Spleen (tissue), 11 donors: ENCODE data around the gene ADCY10. TPM values are rescaled to one million over a fixed set of nuclear protein-coding genes. Genes with fewer than 3 reads are reported as not detected.

ENCODE experiments used
- DNase-seq: peaks from one replicate; pipeline ENCODE4 v3.0.0-alpha.2; 2020
- H3K27ac ChIP-seq, 8 donors: fragments of 200-600 bp; sonication (generic) in 7 of 8; 1 replicate in 4 of 8; 2 replicates in 4 of 8; pipeline versions ENCODE4 v1.5.0 to v1.8.0; 2016 to 2021; ENCODE audit warnings: inconsistent platforms in 4 of 8, mild to moderate bottlenecking in 4 of 8, moderate library complexity in 1 of 8
- H3K27me3 ChIP-seq, 7 donors: fragments of 200-600 bp; sonication (generic) in 6 of 7; replicated peaks in 1 of 7; 1 replicate in 4 of 7; 2 replicates in 3 of 7; pipeline versions ENCODE4 v1.5.0 to v1.8.0; 2016 to 2021; ENCODE audit warnings: inconsistent platforms in 3 of 7, mild to moderate bottlenecking in 1 of 7
- H3K36me3 ChIP-seq, 6 donors: fragments of 200-600 bp; sonication (generic) in 5 of 6; 1 replicate in 4 of 6; 2 replicates in 2 of 6; pipeline versions ENCODE4 v1.5.0 to v1.8.0; 2016 to 2021; ENCODE audit warnings: inconsistent platforms in 2 of 6
- H3K4me1 ChIP-seq, 6 donors: fragments of 200-600 bp; sonication (generic) in 5 of 6; 1 replicate in 3 of 6; 2 replicates in 3 of 6; pipeline versions ENCODE4 v1.5.0 to v1.8.0; 2016 to 2021; ENCODE audit warnings: inconsistent platforms in 3 of 6
- H3K4me3 ChIP-seq, 8 donors: fragments of 200-600 bp; sonication (generic) in 7 of 8; 1 replicate in 4 of 8; 2 replicates in 4 of 8; pipeline versions ENCODE4 v1.5.0 to v1.8.0; 2016 to 2021; ENCODE audit warnings: inconsistent platforms in 4 of 8, mild to moderate bottlenecking in 4 of 8, moderate library complexity in 2 of 8
- H3K9me3 ChIP-seq, 8 donors: fragments of 200-600 bp; sonication (generic) in 7 of 8; 1 replicate in 4 of 8; 2 replicates in 4 of 8; pipeline versions ENCODE4 v1.5.0 to v1.8.0; 2016 to 2021; ENCODE audit warnings: inconsistent platforms in 4 of 8
- CTCF ChIP-seq, 11 experiments: fragments of 200-600 bp in 7 of 11; fragments of 450-650 bp in 4 of 11; sonication (generic) in 4 of 11; IDR thresholded peaks in 8 of 11; conservative IDR thresholded peaks in 3 of 11; 1 replicate in 7 of 11; 2 replicates in 4 of 11; pipeline versions ENCODE4 v1.4.0 to v1.8.0; 2016 to 2021; ENCODE audit warnings: antibody characterized with exemption in 11 of 11, inconsistent platforms in 4 of 11, mild to moderate bottlenecking in 1 of 11
- POLR2A ChIP-seq, 3 donors: fragments of 450-650 bp; IDR thresholded peaks; one replicate each; pipeline ENCODE4 v1.5.1; 2017; ENCODE audit warnings: antibody characterized with exemption in 3 of 3, mild to moderate bottlenecking in 1 of 3
- POLR2AphosphoS5 ChIP-seq, 3 donors: sonication (generic); formaldehyde crosslinking; IDR thresholded peaks; one replicate each; pipeline ENCODE4 v1.5.1; 2017; ENCODE audit warnings: antibody characterized with exemption in 3 of 3
- WGBS, 5 donors: extraction: QIAGEN DNeasy Blood & Tissue Kit in 3 of 5; methylation state at CpG; one replicate each; pipeline versions ENCODE4 v1.1.5 to v1.1.7; 2013 to 2018; 5-methylcytosine and 5-hydroxymethylcytosine counted together
- intact Hi-C: fragments of 100-400 bp; cut with DNase I; formaldehyde crosslinking; loops from one replicate; pipeline ENCODE4 v1.15.0; 2023; ENCODE audit warnings: low total_unique reads
- polyA plus RNA-seq, 3 donors: library from polyadenylated mRNA; stranded (reverse); fragments of 200-250 nt; gene quantifications; one replicate each; pipeline ENCODE4 v1.2.1, GENCODE V29; 2013
- total RNA-seq, 7 donors: library from RNA; depleted of rRNA in 3 of 7; stranded (reverse); fragments of >200 nt in 3 of 7; fragmentation: NEBNext Ultra II Directional in 4 of 7; extraction: Animal tissue kit (Norgen Biotek cat#: 25700) in 4 of 7; gene quantifications; one replicate each; pipeline versions ENCODE4 v1.1.0 to v1.2.1, GENCODE V29; 2016 to 2021
- donor health status: healthy with polysubstance abuse.
- donor health status: DM: no; HTN: no; CAD: no; lungs with moderate emphysema.
- donor health status: DM: no; HTN: no; CAD: no.
- donor health status: Bipolar disorder and iron deficiency.
- donor health status: healthy.
- donor health status: DM: no; HTN: no; CAD: no.
- donor health status: DM: yes; HTN: yes; CAD: no.

ADCY10 gene
- total and polyA plus RNA-seq, 10 donors, result 0.04 to 0.40 (median 0.16) TPM; not detected in 4

- WGBS, 5 donors, result 88 to 100% (median 91%) methylated on average over 1 of the region's 1 CpG
- Histone ChIP-seq H3K4me3 (no peak overlapping the region), H3K9me3 (peaks cover 0 to 5% (median 0%) of the 10 kb centered on the region in 8 donors), H3K27me3 (no peaks in the 10 kb centered on the region), H3K4me1 (peaks cover 0 to 8% (median 0%) of the 10 kb centered on the region in 6 donors), H3K36me3 (peaks cover 0 to 56% (median under 1%) of the 10 kb centered on the region in 6 donors), H3K27ac (no peak overlapping the region)
- no peak for DNase-seq
- no peak for TF ChIP-seq CTCF (IDR thresholded peaks at IDR 0.05 in 8 of 11, conservative IDR thresholded peaks at IDR 0.05 in 3 of 11)
- no peak for TF ChIP-seq POLR2AphosphoS5 (IDR thresholded peaks at IDR 0.05)
- no peak for TF ChIP-seq POLR2A (IDR thresholded peaks at IDR 0.05)
- intact Hi-C loops, result no loop called here
Observed at GRCh38 chr1:167776616-167777268, 137.2 kb downstream of the ADCY10 start.

- no peak for DNase-seq
- Histone ChIP-seq H3K9me3 (peaks cover 0 to 3% (median 0%) of the 10 kb centered on the region in 8 donors), H3K36me3 (peaks cover 0 to 60% (median 1%) of the 10 kb centered on the region in 6 donors), H3K27ac (no peak overlapping the region), H3K4me1 (peaks cover 0 to 8% (median 0%) of the 10 kb centered on the region in 6 donors), H3K27me3 (no peaks in the 10 kb centered on the region), H3K4me3 (no peak overlapping the region)
- 90 to 100% (median 100%) methylated on average over 1 of the region's 1 CpG for WGBS, 5 donors
- no peak for TF ChIP-seq POLR2A (IDR thresholded peaks at IDR 0.05)
- no peak for TF ChIP-seq POLR2AphosphoS5 (IDR thresholded peaks at IDR 0.05)
- TF ChIP-seq CTCF (IDR thresholded peaks at IDR 0.05 in 8 of 11, conservative IDR thresholded peaks at IDR 0.05 in 3 of 11), result no peak
- intact Hi-C loops, result no loop called here
Observed at GRCh38 chr1:167776151-167776550, 137.8 kb downstream of the ADCY10 start.

GRCh38 chr1:167775178-167775577 lies 138.8 kb downstream of the ADCY10 start:
- Histone ChIP-seq H3K27ac (no peak overlapping the region), H3K4me3 (no peak overlapping the region), H3K9me3 (no peaks in the 10 kb centered on the region), H3K36me3 (peaks cover 0 to 60% (median 1%) of the 10 kb centered on the region in 6 donors), H3K4me1 (peaks cover 0 to 8% (median 0%) of the 10 kb centered on the region in 6 donors), H3K27me3 (no peaks in the 10 kb centered on the region)
- intact Hi-C loops, result no loop called here
- no peak for DNase-seq
- WGBS, 5 donors, result 40 to 73% (median 70%) methylated on average over 2 of the region's 2 CpGs
- TF ChIP-seq POLR2AphosphoS5 (IDR thresholded peaks at IDR 0.05), result no peak
- no peak for TF ChIP-seq POLR2A (IDR thresholded peaks at IDR 0.05)
- no peak for TF ChIP-seq CTCF (IDR thresholded peaks at IDR 0.05 in 8 of 11, conservative IDR thresholded peaks at IDR 0.05 in 3 of 11)

- Histone ChIP-seq H3K36me3 (peaks cover 0 to 63% (median 1%) of the 10 kb centered on the region in 6 donors), H3K4me1 (peaks cover 0 to 8% (median 0%) of the 10 kb centered on the region in 6 donors), H3K9me3 (no peaks in the 10 kb centered on the region), H3K27ac (no peak overlapping the region), H3K27me3 (no peaks in the 10 kb centered on the region), H3K4me3 (no peak overlapping the region)
- intact Hi-C loops, result no loop called here
- TF ChIP-seq CTCF (IDR thresholded peaks at IDR 0.05 in 8 of 11, conservative IDR thresholded peaks at IDR 0.05 in 3 of 11) (no peak), POLR2A (IDR thresholded peaks at IDR 0.05) (no peak)
- no peak for DNase-seq
Observed at GRCh38 chr1:167774710-167775109, 139.2 kb downstream of the ADCY10 start.
